SK-N-MC (cell line): ENCODE data around the gene DNASE1L1.

Experiments
- DNase-seq: peaks from one replicate; pipeline ENCODE4 v3.0.0-alpha.2; 2011; ENCODE audit warnings: low read depth, low spot score
- H3K27ac ChIP-seq: fragments of 200-600 bp; sonication (generic); 2 replicates; pipeline ENCODE4 v1.5.1; 2016; ENCODE audit warnings: mixed run types
- H3K36me3 ChIP-seq: fragments of 200-600 bp; sonication (generic); 2 replicates; pipeline ENCODE4 v1.6.1; 2017; ENCODE audit warnings: antibody characterized with exemption, low read length, mixed read lengths; ENCODE audit not compliant: insufficient read depth
- H3K4me3 ChIP-seq: fragments of 200-600 bp; sonication (generic); 2 replicates; pipeline ENCODE4 v1.5.1; 2016
- H3K9ac ChIP-seq: fragments of 200-600 bp; sonication (generic); 2 replicates; pipeline ENCODE4 v1.8.0; 2017; ENCODE audit warnings: mixed run types, mixed read lengths; ENCODE audit not compliant: insufficient read length
- H3K9me3 ChIP-seq: fragments of 200-600 bp; sonication (generic); 2 replicates; pipeline ENCODE4 v1.6.1; 2017; ENCODE audit warnings: low read depth, mild to moderate bottlenecking, antibody characterized with exemption, low read length, moderate library complexity, mixed read lengths
- EZH2 ChIP-seq: fragments of 200-600 bp; sonication (generic); IDR thresholded peaks from one replicate; pipeline ENCODE4 v1.6.1; 2017; ENCODE audit warnings: antibody characterized with exemption
- FOXP2 ChIP-seq: optimal IDR thresholded peaks from 2 replicates; pipeline ENCODE3; 2011; ENCODE audit warnings: mild to moderate bottlenecking, moderate library complexity; ENCODE audit not compliant: insufficient read depth; ENCODE audit errors: extremely low read length, control extremely low read depth
- POLR2AphosphoS5 ChIP-seq: IDR thresholded peaks from 2 replicates; pipeline ENCODE4 v1.6.1; 2012; ENCODE audit warnings: mild to moderate bottlenecking, low read depth, low read length, borderline replicate concordance

The DNASE1L1 gene

GRCh38 chrX:154363706-154364439 is 45.2 kb downstream of the DNASE1L1 start:
- no peaks in the 10 kb centered on the region for H3K9me3 ChIP-seq
- no peak for DNase-seq
- no peak overlapping the region for H3K4me3 ChIP-seq
- H3K9ac ChIP-seq, result no peak overlapping the region
- no peak overlapping the region for H3K27ac ChIP-seq
- no peak for TF ChIP-seq EZH2
- no peak for TF ChIP-seq FOXP2
- no peak for TF ChIP-seq POLR2AphosphoS5
- H3K36me3 ChIP-seq, result peaks cover 93% of the 10 kb centered on the region

- peaks cover 93% of the 10 kb centered on the region for H3K36me3 ChIP-seq
- no peak for DNase-seq
- H3K4me3 ChIP-seq, result no peak overlapping the region
- no peak overlapping the region for H3K9ac ChIP-seq
- no peak overlapping the region for H3K27ac ChIP-seq
- TF ChIP-seq POLR2AphosphoS5 (no peak), FOXP2 (no peak), EZH2 (no peak)
- no peaks in the 10 kb centered on the region for H3K9me3 ChIP-seq
Observed at GRCh38 chrX:154362085-154362742, 46.8 kb downstream of the DNASE1L1 start.

DNA sequence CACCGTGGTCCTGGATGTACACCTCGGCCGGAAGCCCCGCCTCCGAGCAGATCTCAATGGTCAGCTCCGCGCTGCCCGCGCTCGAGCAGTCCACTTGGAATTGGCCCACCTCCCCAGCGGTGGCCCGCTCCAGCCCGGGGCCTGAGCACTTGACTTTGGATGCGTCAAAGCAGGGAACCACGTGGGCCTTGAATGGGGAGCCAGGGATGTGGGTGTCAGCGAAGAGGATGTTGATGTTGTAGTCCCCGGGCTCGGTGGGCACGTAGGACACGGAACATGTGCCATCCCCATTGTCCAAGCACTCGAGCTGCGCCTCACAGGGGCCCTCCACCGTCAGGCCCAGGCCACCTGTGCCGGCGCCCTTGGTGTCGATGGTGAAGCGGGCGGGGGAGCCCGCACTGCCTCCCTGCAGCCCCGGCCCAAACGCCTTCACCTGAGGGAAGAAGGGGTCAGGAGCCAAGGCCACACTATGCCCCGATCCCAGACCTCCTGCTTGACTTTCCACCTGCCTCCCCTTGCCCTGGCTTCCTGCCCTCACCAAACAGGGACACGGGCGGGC is 48.8 kb downstream of the DNASE1L1 start:
- Histone ChIP-seq H3K36me3 (peaks cover 90% of the 10 kb centered on the region), H3K9ac (no peak overlapping the region), H3K27ac (no peak overlapping the region), H3K4me3 (no peak overlapping the region), H3K9me3 (no peaks in the 10 kb centered on the region)
- TF ChIP-seq EZH2 (no peak), POLR2AphosphoS5 (no peak), FOXP2 (no peak)
- DNase-seq, result no peak

DNA sequence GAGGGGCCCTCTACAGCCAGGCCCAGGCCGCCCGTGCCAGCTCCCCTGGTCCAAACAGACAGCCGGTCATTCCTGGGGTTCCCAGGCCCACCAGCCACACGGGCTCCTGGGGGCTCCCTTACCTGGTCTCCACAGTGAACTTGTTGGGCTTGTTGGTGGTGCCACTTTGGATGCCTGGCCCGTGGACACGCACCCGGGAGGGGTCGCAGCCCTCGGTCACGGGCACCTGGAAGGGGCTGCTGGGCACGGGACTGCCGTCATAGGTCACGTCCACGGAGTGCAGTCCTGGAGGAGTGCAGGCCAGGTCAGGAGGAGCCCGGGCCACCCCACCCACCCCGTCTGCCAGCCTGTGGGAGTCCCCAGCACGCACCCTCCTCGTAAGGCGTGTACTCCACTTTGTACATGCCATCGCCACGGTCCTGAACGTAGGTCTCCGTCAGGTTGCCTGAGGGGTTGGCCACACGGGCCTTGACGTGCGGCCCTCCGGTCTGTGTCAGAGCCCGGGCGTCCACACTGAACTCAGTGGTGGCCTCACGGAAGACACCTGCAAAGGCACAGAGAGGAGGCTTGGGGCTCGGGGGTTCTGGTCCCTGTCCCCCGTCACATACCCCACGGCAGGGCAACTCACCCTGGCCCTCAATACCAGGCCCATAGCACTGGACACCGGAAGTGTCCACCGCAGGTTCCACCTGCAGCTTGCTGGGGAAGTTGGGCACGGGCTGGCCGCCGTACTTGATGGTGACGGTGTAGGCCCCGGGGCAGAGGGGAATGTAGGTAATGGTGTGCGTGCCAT is 49.5 kb downstream of the DNASE1L1 start:
- DNase-seq, result no peak
- no peaks in the 10 kb centered on the region for H3K9me3 ChIP-seq
- H3K9ac ChIP-seq, result no peak overlapping the region
- TF ChIP-seq POLR2AphosphoS5, result no peak
- TF ChIP-seq FOXP2, result no peak
- no peak for TF ChIP-seq EZH2
- H3K36me3 ChIP-seq, result peaks cover 90% of the 10 kb centered on the region
- no peak overlapping the region for H3K27ac ChIP-seq
- H3K4me3 ChIP-seq, result no peak overlapping the region

GRCh38 chrX:154358829-154359228 is 50.2 kb downstream of the DNASE1L1 start:
- no peak overlapping the region for H3K9ac ChIP-seq
- no peak for DNase-seq
- no peaks in the 10 kb centered on the region for H3K9me3 ChIP-seq
- no peak overlapping the region for H3K27ac ChIP-seq
- no peak overlapping the region for H3K4me3 ChIP-seq
- TF ChIP-seq EZH2 (no peak), POLR2AphosphoS5 (no peak), FOXP2 (no peak)
- H3K36me3 ChIP-seq, result peaks cover 90% of the 10 kb centered on the region

DNA sequence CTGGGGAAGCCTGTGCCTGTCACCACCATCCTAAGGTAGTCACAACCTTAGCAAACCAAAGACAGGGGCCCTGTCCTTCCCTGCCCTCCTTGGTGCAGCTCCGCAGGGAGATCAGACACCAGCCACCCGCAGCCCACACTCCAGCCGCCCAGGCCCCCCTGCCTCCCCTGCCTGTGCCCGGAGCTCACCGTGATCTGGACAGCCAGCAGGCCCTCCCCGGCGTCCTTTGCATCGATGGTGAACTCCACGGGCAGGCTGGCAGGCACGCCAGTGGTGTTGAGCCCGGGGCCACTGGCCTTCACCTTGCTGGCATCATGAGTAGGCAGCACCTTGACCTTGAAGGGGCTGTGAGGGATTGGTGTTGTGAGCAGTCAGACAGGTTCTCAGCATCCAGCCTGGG is 51.0 kb downstream of the DNASE1L1 start:
- H3K9me3 ChIP-seq, result no peaks in the 10 kb centered on the region
- no peak overlapping the region for H3K27ac ChIP-seq
- no peak overlapping the region for H3K4me3 ChIP-seq
- H3K9ac ChIP-seq, result no peak overlapping the region
- DNase-seq, result no peak
- H3K36me3 ChIP-seq, result peaks cover 94% of the 10 kb centered on the region
- TF ChIP-seq FOXP2 (no peak), POLR2AphosphoS5 (no peak), EZH2 (no peak)

DNA sequence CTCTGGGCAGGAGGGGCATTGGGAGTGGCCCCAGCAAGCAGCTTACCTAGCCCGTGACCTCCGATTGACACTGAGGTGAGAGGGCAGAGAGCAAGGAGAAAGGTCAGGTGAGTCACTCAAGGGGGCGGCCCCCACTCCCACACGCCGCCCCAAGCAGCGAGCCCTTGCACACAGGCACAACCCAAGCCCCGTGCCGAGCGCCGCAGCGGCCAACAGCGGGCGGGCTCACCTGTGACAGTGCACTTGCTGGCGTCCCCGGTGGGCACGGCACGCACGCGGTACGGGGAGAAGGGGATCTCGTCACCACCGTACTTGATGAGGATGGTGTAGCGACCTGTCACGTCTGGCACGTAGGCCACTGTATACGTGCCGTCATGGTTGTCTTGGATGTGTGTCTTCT is 51.8 kb downstream of the DNASE1L1 start:
- no peak for DNase-seq

GRCh38 chrX:154356596-154356995 is 52.5 kb downstream of the DNASE1L1 start:
- H3K4me3 ChIP-seq, result no peak overlapping the region
- no peak overlapping the region for H3K27ac ChIP-seq
- H3K36me3 ChIP-seq, result peaks cover 91% of the 10 kb centered on the region
- H3K9ac ChIP-seq, result no peak overlapping the region
- TF ChIP-seq POLR2AphosphoS5, result no peak
- no peak for TF ChIP-seq FOXP2
- no peak for TF ChIP-seq EZH2
- no peaks in the 10 kb centered on the region for H3K9me3 ChIP-seq
- DNase-seq, result no peak

More for the DNA sequence above, 51.8 kb downstream of the DNASE1L1 start:
- Histone ChIP-seq H3K27ac (no peak overlapping the region), H3K36me3 (peaks cover 92% of the 10 kb centered on the region), H3K9ac (no peak overlapping the region), H3K4me3 (no peak overlapping the region), H3K9me3 (no peaks in the 10 kb centered on the region)
- TF ChIP-seq POLR2AphosphoS5 (no peak), FOXP2 (no peak), EZH2 (no peak)
